HCT116 (cell line): ENCODE results near the gene FHIT. TPM values are rescaled to one million over a fixed set of nuclear protein-coding genes. Genes with fewer than 3 reads are reported as not detected.

ENCODE experiments used
- ATAC-seq: fragments of 200-7000 bp; cut with Tn5 transposase; 2 replicates; pipeline ENCODE4 v1.9.1; 2020; ENCODE audit warnings: mild to moderate bottlenecking, moderate library complexity
- BruUV-seq: library from RNA; stranded (reverse); fragments of 400-500 nt; replicated peaks from 2 replicates; lab custom pipeline; 2021; lab: Mats Ljungman, UMichigan
- CTCF ChIA-PET: fragments of 300-600 bp; sonication (Branson Sonifier 250); formaldehyde crosslinking; loops from one replicate; lab custom pipeline; 2021; ENCODE audit warnings: antibody characterized with exemption; lab: Charles Lee
- POLR2A ChIA-PET: fragments of 300-600, 350-600 bp; sonication (Branson Sonifier 250); formaldehyde crosslinking; loops from one replicate; lab custom pipeline; 2021; ENCODE audit warnings: antibody characterized with exemption; lab: Charles Lee
- RAD21 ChIA-PET, 2 experiments: fragments of 300-600 bp; sonication (Branson Sonifier 250); formaldehyde crosslinking; loops; one replicate each; lab custom pipeline; 2023; ENCODE audit warnings: low total read pairs in 2 of 2; ENCODE audit not compliant: uncharacterized antibody in 2 of 2, unreplicated experiment in 2 of 2, low non-redundant PET in 1 of 2; lab: Charles Lee
- DNase-seq: peaks from one replicate; pipeline ENCODE4 v3.0.0-alpha.2; 2010; ENCODE audit warnings: low read depth, low spot score
- H2AFZ ChIP-seq: fragments of 200-600 bp; shearing (Covaris generic), sonication (generic); 2 replicates; pipeline ENCODE4 v1.6.1; 2017; ENCODE audit warnings: low read depth, mixed run types, mixed read lengths, antibody characterized with exemption, low read length; ENCODE audit not compliant: poor library complexity, severe bottlenecking
- H3K27ac ChIP-seq: 2 replicates; pipeline ENCODE4 v1.5.1; 2012; ENCODE audit warnings: low read depth, low read length
- H3K27me3 ChIP-seq: fragments of 200-600 bp; sonication (generic); 2 replicates; pipeline ENCODE4 v1.6.1; 2016; ENCODE audit warnings: mixed run types, low read length, mixed read lengths; ENCODE audit not compliant: insufficient read depth
- H3K36me3 ChIP-seq, 2 experiments: fragments of 200-500 bp in 1 of 2; fragments of 200-600 bp in 1 of 2; sonication (Bioruptor generic) in 1 of 2; sonication (generic) in 1 of 2; 2 replicates each; pipeline versions ENCODE4 v1.5.1 to v1.6.1; 2014 to 2016; ENCODE audit warnings: low read length in 2 of 2, inconsistent platforms in 1 of 2, mixed read lengths in 1 of 2, mixed run types in 1 of 2; ENCODE audit not compliant: insufficient read depth in 2 of 2, control insufficient read depth in 1 of 2
- H3K4me1 ChIP-seq, 2 experiments: fragments of 200-600 bp in 1 of 2; sonication (generic) in 1 of 2; 2 replicates each; pipeline versions ENCODE4 v1.5.1 to v1.6.1; 2012 to 2017; ENCODE audit warnings: low read length in 2 of 2, inconsistent platforms in 1 of 2, mild to moderate bottlenecking in 1 of 2, mixed read lengths in 1 of 2, mixed run types in 1 of 2, moderate library complexity in 1 of 2; ENCODE audit not compliant: insufficient read depth in 2 of 2, control insufficient read depth in 1 of 2
- H3K4me2 ChIP-seq: fragments of 200-600 bp; sonication (generic); 2 replicates; pipeline ENCODE4 v1.6.1; 2017; ENCODE audit warnings: mixed run types, low read length, mixed read lengths
- H3K4me3 ChIP-seq, 2 experiments: fragments of 200-600 bp in 1 of 2; sonication (generic) in 1 of 2; replicated peaks in 1 of 2; 2 replicates each; pipeline ENCODE4 v1.5.1; 2011 to 2016; ENCODE audit warnings: low read length in 2 of 2, control low read depth in 1 of 2, low read depth in 1 of 2, mild to moderate bottlenecking in 1 of 2, mixed read lengths in 1 of 2, mixed run types in 1 of 2
- H3K79me2 ChIP-seq: fragments of 200-600 bp; sonication (generic); 2 replicates; pipeline ENCODE4 v1.6.1; 2017; ENCODE audit warnings: mild to moderate bottlenecking, mixed run types, low read length, moderate library complexity, mixed read lengths; ENCODE audit not compliant: insufficient read depth
- H3K9ac ChIP-seq: fragments of 200-600 bp; sonication (generic); 2 replicates; pipeline ENCODE4 v1.6.1; 2016; ENCODE audit warnings: low read length, mixed read lengths
- H3K9me2 ChIP-seq: fragments of 200-600 bp; sonication (generic), shearing (Covaris generic); 2 replicates; pipeline ENCODE4 v1.6.1; 2017; ENCODE audit warnings: mixed run types, mild to moderate bottlenecking, moderate library complexity; ENCODE audit not compliant: insufficient read depth
- H3K9me3 ChIP-seq, 2 experiments: fragments of 200-500 bp in 1 of 2; fragments of 200-600 bp in 1 of 2; sonication (Bioruptor generic) in 1 of 2; sonication (generic) in 1 of 2; 2 replicates each; pipeline ENCODE4 v1.6.1; 2014 to 2017; ENCODE audit warnings: low read length in 2 of 2, mixed read lengths in 2 of 2, inconsistent platforms in 1 of 2, low read depth in 1 of 2, mild to moderate bottlenecking in 1 of 2, mixed run types in 1 of 2, moderate library complexity in 1 of 2; ENCODE audit not compliant: control insufficient read depth in 1 of 2, insufficient read depth in 1 of 2
- H4K20me1 ChIP-seq: fragments of 200-600 bp; sonication (generic), shearing (Covaris generic); 2 replicates; pipeline ENCODE4 v1.6.1; 2017; ENCODE audit warnings: mixed run types, mild to moderate bottlenecking, moderate library complexity; ENCODE audit not compliant: insufficient read depth
- ELF1 ChIP-seq: IDR thresholded peaks from 2 replicates; pipeline ENCODE4 v1.6.1; 2012; ENCODE audit warnings: low read depth, borderline replicate concordance
- FOSL1 ChIP-seq: IDR thresholded peaks from 2 replicates; pipeline ENCODE4 v1.6.1; 2012; ENCODE audit warnings: low read depth
- MAX ChIP-seq: IDR thresholded peaks from 2 replicates; pipeline ENCODE4 v1.6.1; 2012
- RAD21 ChIP-seq: IDR thresholded peaks from 2 replicates; pipeline ENCODE4 v1.6.1; 2012; ENCODE audit warnings: low read depth, mild to moderate bottlenecking
- SRF ChIP-seq: IDR thresholded peaks from 2 replicates; pipeline ENCODE4 v1.6.1; 2012; ENCODE audit warnings: low read depth
- ZBTB33 ChIP-seq: IDR thresholded peaks from 2 replicates; pipeline ENCODE4 v1.6.1; 2011; ENCODE audit warnings: mild to moderate bottlenecking, low read length, moderate library complexity; ENCODE audit not compliant: insufficient replicate concordance; ENCODE audit errors: extremely low read depth
- ZFX ChIP-seq: fragments of 450-650 bp; IDR thresholded peaks from 2 replicates; pipeline ENCODE4 v1.6.1; 2017
- intact Hi-C: fragments of 100-400 bp; cut with micrococcal nuclease; formaldehyde crosslinking; loops from 2 replicates; pipeline ENCODE4 v1.10.0; 2022
- total RNA-seq: library from RNA; stranded (reverse); gene quantifications from one replicate; pipeline ENCODE4 v1.2.1, GENCODE V29; 2021; ENCODE audit not compliant: unreplicated experiment

Gene FHIT
- total RNA-seq, 1 experiment from 2014 or later = 20.1 TPM

- CTCF ChIA-PET = no interaction called here
Measured at GRCh38 chr3:60225848-60226247, 1025.4 kb downstream of the FHIT start.

GRCh38 chr3:60220768-60221167 is 1030.5 kb downstream of the FHIT start:
- no peaks in the 10 kb centered on the region for H3K27me3 ChIP-seq
- ChIA-PET POLR2A (no interaction called here), RAD21 (no interaction called here)
- H3K4me1 ChIP-seq = no peaks in the 10 kb centered on the region
- H2AFZ ChIP-seq = no peak overlapping the region
- no peaks in the 10 kb centered on the region for H3K9me2 ChIP-seq
- no peak overlapping the region for H3K9ac ChIP-seq
- no TSS peak for BruUV-seq
- H3K36me3 ChIP-seq = no peaks in the 10 kb centered on the region
- no peak for DNase-seq
- no peak overlapping the region for H3K4me2 ChIP-seq
- H3K27ac ChIP-seq = no peak overlapping the region
- no peak for TF ChIP-seq ZBTB33
- no peak for TF ChIP-seq FOSL1
- no peak for TF ChIP-seq ZFX
- no peak for TF ChIP-seq MAX
- TF ChIP-seq, all 23 proteins: peak for 0
- CTCF ChIA-PET = no interaction called here
- Histone ChIP-seq H3K4me3 (no peak overlapping the region), H3K9me3 (no peaks in the 10 kb centered on the region), H4K20me1 (no peaks in the 10 kb centered on the region), H3K79me2 (no peaks in the 10 kb centered on the region)
- intact Hi-C loops = loop anchor here (10.0 kb wide), 1 partner anchor 516 kb away; no protein-coding TSS in a partner anchor
- ATAC-seq = no peak

More at GRCh38 chr3:60225848-60226247, 1025.4 kb downstream of the FHIT start:
- POLR2A ChIA-PET = no interaction called here
- no peaks in the 10 kb centered on the region for H3K36me3 ChIP-seq
- no peaks in the 10 kb centered on the region for H3K9me3 ChIP-seq
- no peaks in the 10 kb centered on the region for H3K79me2 ChIP-seq
- no peak overlapping the region for H3K4me2 ChIP-seq
- H3K4me1 ChIP-seq = no peaks in the 10 kb centered on the region
- H3K27me3 ChIP-seq = no peaks in the 10 kb centered on the region
- no TSS peak for BruUV-seq
- intact Hi-C loops = loop anchor here (10.0 kb wide), 1 partner anchor 521 kb away; no protein-coding TSS in a partner anchor
- no peak overlapping the region for H3K4me3 ChIP-seq
- H3K9ac ChIP-seq = no peak overlapping the region
- DNase-seq = no peak
- RAD21 ChIA-PET = no interaction called here
- TF ChIP-seq RAD21 (no peak), SRF (no peak), ELF1 (no peak)
- TF ChIP-seq, all 23 proteins: peak for 0
- Histone ChIP-seq H2AFZ (no peak overlapping the region), H3K27ac (no peak overlapping the region), H3K9me2 (no peaks in the 10 kb centered on the region), H4K20me1 (no peaks in the 10 kb centered on the region)
- ATAC-seq = no peak
